Upper lobe of left lung (tissue), 4 donors: Measurements from ENCODE around the gene LARP6.

Experiments used
- POLR2A ChIP-seq, 4 donors: fragments of 450-650 bp; IDR thresholded peaks; one replicate each; pipeline ENCODE4 v1.5.1; 2016 to 2017; ENCODE audit warnings: antibody characterized with exemption in 4 of 4, mild to moderate bottlenecking in 2 of 4
- TF ChIP-seq, protein P1 (sequence below), 6 experiments: fragments of 450-650 bp in 4 of 6; fragments of 200-600 bp in 2 of 6; sonication (generic) in 2 of 6; IDR thresholded peaks; one replicate each; pipeline ENCODE4 v1.5.1; 2016 to 2019; ENCODE audit warnings: antibody characterized with exemption in 6 of 6

DNA sequence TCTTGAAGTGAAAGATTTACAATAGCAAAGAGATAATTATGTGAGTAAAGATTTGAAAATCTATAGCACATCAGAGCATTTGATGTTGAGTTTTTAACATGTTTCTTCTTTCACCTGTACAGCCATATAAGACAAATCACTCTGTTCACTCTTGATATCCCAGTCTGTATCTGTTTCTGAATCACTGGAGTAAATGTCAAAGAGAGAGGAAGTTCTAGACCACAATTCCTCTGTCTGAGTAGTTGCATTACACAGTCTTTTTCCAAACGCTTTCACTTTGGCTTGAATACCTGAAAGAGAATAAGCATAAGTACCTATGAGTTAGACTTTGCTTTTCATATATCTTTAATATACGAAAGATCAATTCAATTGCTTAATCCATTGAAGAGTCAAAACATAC lies 28.4 kb upstream of the LARP6 start:
- TF ChIP-seq, protein P1, sequence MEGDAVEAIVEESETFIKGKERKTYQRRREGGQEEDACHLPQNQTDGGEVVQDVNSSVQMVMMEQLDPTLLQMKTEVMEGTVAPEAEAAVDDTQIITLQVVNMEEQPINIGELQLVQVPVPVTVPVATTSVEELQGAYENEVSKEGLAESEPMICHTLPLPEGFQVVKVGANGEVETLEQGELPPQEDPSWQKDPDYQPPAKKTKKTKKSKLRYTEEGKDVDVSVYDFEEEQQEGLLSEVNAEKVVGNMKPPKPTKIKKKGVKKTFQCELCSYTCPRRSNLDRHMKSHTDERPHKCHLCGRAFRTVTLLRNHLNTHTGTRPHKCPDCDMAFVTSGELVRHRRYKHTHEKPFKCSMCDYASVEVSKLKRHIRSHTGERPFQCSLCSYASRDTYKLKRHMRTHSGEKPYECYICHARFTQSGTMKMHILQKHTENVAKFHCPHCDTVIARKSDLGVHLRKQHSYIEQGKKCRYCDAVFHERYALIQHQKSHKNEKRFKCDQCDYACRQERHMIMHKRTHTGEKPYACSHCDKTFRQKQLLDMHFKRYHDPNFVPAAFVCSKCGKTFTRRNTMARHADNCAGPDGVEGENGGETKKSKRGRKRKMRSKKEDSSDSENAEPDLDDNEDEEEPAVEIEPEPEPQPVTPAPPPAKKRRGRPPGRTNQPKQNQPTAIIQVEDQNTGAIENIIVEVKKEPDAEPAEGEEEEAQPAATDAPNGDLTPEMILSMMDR (IDR thresholded peaks at IDR 0.05), result no peak
- TF ChIP-seq POLR2A (IDR thresholded peaks at IDR 0.05), result no peak
